Glutamatergic neuron (in vitro differentiated cells): Measurements from ENCODE around the gene ATF6B. TPM values are rescaled to one million over a fixed set of nuclear protein-coding genes. Genes with fewer than 3 reads are reported as not detected.

Experiments
- DNase-seq: peaks from one replicate; pipeline ENCODE4 v3.0.0; 2022
- H3K27ac Mint-ChIP-seq: one replicate; pipeline ENCODE4 v1.8.0; 2020; ENCODE audit warnings: mild to moderate bottlenecking, mixed read lengths, inconsistent platforms; ENCODE audit not compliant: unreplicated experiment
- H3K27me3 Mint-ChIP-seq: one replicate; pipeline ENCODE4 v1.8.0; 2020; ENCODE audit warnings: mild to moderate bottlenecking, moderate library complexity, mixed read lengths, inconsistent platforms; ENCODE audit not compliant: unreplicated experiment
- H3K36me3 Mint-ChIP-seq: one replicate; pipeline ENCODE4 v1.8.0; 2020; ENCODE audit warnings: mild to moderate bottlenecking, mixed read lengths, inconsistent platforms; ENCODE audit not compliant: unreplicated experiment
- H3K4me1 Mint-ChIP-seq: one replicate; pipeline ENCODE4 v1.8.0; 2020; ENCODE audit warnings: mild to moderate bottlenecking, low read depth, mixed read lengths, inconsistent platforms; ENCODE audit not compliant: unreplicated experiment
- H3K4me3 Mint-ChIP-seq: one replicate; pipeline ENCODE4 v1.8.0; 2020; ENCODE audit warnings: mild to moderate bottlenecking, mixed read lengths, inconsistent platforms; ENCODE audit not compliant: unreplicated experiment
- H3K9me3 Mint-ChIP-seq: one replicate; pipeline ENCODE4 v1.8.0; 2020; ENCODE audit warnings: mild to moderate bottlenecking, moderate library complexity, mixed read lengths, inconsistent platforms; ENCODE audit not compliant: unreplicated experiment
- CTCF ChIP-seq: fragments of 200-600 bp; sonication (generic); IDR thresholded peaks from one replicate; pipeline ENCODE4 v1.5.0; 2021; ENCODE audit not compliant: partially characterized antibody, unreplicated experiment
- total RNA-seq: library from RNA; stranded (reverse); fragmentation: NEBNext Ultra II Directional; extraction: Animal tissue kit (Norgen Biotek cat#: 25700); gene quantifications from one replicate; pipeline ENCODE4 v1.2.1, GENCODE V29; 2021; ENCODE audit not compliant: unreplicated experiment

ATF6B gene
- total RNA-seq, 1 donor from 2014 or later, result 79.5 TPM

GRCh38 chr6:32082478-32082877 is 45.6 kb downstream of the ATF6B start:
- no peak overlapping the region for H3K4me3 Mint-ChIP-seq
- peaks cover 4% of the 10 kb centered on the region for H3K36me3 Mint-ChIP-seq
- peaks cover 15% of the 10 kb centered on the region for H3K27me3 Mint-ChIP-seq
- H3K9me3 Mint-ChIP-seq, result peaks cover 7% of the 10 kb centered on the region
- H3K4me1 Mint-ChIP-seq, result no peaks in the 10 kb centered on the region
- no peak for DNase-seq
- H3K27ac Mint-ChIP-seq, result no peak overlapping the region
- TF ChIP-seq CTCF, result no peak

GRCh38 chr6:32081168-32081990 is 46.7 kb downstream of the ATF6B start:
- H3K9me3 Mint-ChIP-seq, result peaks cover 7% of the 10 kb centered on the region
- peaks cover 14% of the 10 kb centered on the region for H3K27me3 Mint-ChIP-seq
- H3K4me1 Mint-ChIP-seq, result no peaks in the 10 kb centered on the region
- H3K4me3 Mint-ChIP-seq, result no peak overlapping the region
- no peak for TF ChIP-seq CTCF
- no peak overlapping the region for H3K27ac Mint-ChIP-seq
- peaks cover 4% of the 10 kb centered on the region for H3K36me3 Mint-ChIP-seq
- no peak for DNase-seq

GRCh38 chr6:32079566-32080290 is 48.3 kb downstream of the ATF6B start:
- H3K4me1 Mint-ChIP-seq, result peaks cover 8% of the 10 kb centered on the region
- H3K9me3 Mint-ChIP-seq, result peaks cover 5% of the 10 kb centered on the region
- TF ChIP-seq CTCF, result no peak
- H3K27me3 Mint-ChIP-seq, result peaks cover 15% of the 10 kb centered on the region
- H3K27ac Mint-ChIP-seq, result no peak overlapping the region
- no peak for DNase-seq
- peaks cover 4% of the 10 kb centered on the region for H3K36me3 Mint-ChIP-seq
- H3K4me3 Mint-ChIP-seq, result peak overlapping the region; percentile 38

GRCh38 chr6:32076321-32076809 is 51.7 kb downstream of the ATF6B start:
- DNase-seq, result no peak
- peaks cover 5% of the 10 kb centered on the region for H3K9me3 Mint-ChIP-seq
- H3K36me3 Mint-ChIP-seq, result no peaks in the 10 kb centered on the region
- peaks cover 20% of the 10 kb centered on the region for H3K27me3 Mint-ChIP-seq
- peaks cover 15% of the 10 kb centered on the region for H3K4me1 Mint-ChIP-seq
- no peak overlapping the region for H3K4me3 Mint-ChIP-seq
- TF ChIP-seq CTCF, result no peak
- no peak overlapping the region for H3K27ac Mint-ChIP-seq
